Activated T-cell treated with anti-CD3 and anti-CD28 coated beads, Interleukin-2, amount 50 U/mL, for 1 hour (primary cell): Measurements from ENCODE around the gene RBM28.
"Not testable (repeated sequence)": the region's sequence is repeated elsewhere in the genome, so short reads cannot be mapped to it uniquely, and the experiment has no call there.

ENCODE experiments used
- DNase-seq: peaks from one replicate; pipeline ENCODE4 v3.0.0-alpha.2; 2020

The RBM28 gene

DNA sequence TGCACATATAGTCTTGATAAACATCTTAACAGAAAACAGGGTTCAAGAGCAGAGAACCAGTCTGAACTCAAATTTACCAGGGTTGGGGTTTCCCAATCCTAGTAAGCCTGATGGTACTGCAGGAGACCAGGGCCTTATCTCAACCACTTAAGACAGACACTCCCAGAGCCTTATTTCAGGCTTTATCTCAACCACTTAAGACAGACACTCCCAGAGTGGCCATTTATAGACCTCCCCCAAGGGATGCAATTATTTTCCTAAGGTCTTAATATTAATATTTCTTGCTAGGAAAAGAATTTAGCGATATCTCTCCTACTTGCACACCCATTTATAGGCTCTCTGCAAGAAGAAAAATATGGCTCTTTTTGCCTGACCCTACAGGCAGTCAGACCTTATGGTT is 63.3 kb downstream of the RBM28 start:
- DNase-seq, result not testable (repeated sequence)

DNA sequence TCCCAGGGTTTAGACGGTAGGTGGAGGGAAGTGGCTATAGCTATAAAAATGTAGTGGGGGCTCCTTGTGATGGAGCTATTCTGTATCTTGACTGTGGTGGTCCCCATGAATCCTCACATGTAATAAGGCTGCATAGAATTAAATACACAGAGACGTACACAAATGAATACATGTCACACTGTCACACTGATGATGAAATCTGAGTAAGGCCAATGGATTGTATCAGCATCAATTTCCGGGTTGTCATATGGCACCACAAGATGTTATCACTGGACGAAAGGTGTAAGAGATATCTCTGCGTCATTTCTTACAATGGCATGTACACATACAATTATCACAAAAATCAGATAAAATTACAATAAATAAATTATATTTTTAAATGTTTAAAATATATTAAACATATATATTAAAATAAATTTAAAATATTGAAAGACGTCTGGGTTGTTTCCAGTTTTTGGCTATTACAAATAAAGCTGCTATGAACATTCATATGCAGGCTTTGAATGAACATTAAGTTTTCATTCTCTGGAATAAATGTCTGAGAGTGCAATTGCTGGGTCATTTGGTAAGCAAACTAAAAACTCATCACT is 64.5 kb downstream of the RBM28 start:
- DNase-seq, result no peak

DNA sequence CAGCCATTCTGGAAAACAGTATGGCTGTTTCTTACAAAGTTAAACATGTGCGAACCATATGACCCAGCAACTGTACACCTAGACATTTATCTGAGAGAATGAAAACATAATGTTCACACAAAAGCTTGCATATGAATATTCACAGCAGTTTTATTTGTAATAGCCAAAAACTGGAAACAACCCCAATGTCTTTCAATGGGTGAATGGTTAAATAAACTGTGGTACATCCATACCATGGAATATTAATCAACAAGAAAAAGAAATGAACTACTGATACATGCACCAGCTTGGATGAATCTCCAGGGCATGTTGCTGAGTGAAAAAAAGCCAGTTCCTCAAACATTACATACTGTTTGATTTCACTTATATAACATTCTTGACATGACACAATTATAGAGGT is 65.3 kb downstream of the RBM28 start:
- no peak for DNase-seq

DNA sequence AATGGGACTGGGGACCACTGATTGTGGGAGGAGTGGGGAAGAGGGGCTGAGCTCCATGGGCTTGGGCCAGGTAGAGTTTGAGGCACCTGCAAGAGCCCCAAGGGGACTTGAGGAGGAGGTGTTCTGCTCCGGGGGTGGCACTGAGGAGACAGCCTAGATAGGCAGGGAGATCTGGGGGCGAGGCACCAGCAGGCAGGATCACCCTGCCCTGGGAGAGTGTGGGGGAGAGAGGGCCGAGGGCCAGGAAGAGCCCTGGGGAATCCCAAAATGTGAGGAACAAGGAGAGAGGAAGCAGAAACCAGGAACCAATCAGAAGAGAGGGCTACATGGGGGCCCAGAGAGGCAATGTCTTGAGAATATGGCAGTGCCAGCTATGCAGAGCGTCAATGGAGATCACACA is 68.0 kb downstream of the RBM28 start:
- DNase-seq, result no peak

DNA sequence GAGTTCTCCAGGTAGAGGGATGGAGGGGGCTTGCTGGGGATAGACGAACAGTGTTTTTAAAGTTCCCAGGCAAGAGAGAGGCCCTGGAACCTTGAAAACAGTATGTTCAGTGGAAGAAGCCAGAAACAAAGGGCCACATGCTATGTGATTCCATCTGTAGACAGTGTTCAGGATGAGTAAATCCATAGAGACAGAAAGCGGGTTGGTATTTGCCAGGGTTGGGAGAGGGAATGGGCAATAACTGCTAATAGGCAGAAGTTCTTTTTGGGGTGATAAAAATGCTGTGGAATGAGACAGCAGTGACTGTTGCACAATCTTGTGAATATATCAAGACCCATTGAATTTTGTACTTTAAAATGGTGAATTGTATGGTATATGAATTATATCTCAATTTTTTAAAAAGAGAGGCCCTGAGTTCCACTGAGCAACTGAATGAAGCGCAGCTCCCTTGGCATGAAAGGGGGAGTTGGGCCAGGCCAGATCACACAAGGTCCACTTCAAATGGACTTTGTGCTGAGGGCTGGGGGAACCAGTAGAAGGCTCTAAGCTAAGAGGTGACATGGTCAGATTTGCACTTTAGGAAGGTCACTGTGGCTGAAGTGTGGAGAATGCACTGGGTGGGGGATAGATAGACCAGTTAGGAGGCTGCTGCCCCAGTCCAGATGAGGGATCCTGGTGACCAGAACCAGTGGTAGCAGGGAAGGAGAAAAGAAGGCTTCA is 68.7 kb downstream of the RBM28 start:
- no peak for DNase-seq

DNA sequence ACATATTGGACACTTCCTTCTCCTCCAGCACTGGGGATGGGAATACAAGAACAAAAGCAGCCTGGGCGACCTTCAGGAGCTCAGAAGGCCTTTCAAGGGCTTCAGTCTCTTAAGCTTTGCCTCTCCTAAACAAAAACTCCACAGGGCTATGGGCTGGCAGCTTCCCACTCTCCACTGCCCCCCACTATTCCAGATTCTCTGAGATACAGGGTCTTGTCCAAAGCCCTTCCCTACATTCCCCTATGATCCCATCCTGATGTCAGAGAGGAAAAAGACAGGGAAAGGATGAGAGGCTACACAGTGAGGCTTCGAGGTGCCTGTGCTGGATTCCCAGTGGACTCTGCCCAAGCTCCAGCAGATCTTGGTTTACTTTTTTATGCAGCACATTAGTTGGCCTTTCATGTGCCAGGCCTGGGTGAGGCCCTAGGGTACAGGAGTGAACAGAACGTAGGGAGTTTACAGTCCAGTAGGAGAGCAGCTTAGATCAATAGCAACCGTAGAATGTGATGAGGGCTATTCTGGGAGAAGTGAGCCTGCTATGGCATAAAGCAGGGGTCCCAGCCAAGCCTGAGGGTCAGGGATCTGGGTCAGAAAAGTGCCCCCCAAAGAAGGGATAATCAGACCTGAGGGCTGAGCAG is 69.3 kb downstream of the RBM28 start:
- no peak for DNase-seq

DNA sequence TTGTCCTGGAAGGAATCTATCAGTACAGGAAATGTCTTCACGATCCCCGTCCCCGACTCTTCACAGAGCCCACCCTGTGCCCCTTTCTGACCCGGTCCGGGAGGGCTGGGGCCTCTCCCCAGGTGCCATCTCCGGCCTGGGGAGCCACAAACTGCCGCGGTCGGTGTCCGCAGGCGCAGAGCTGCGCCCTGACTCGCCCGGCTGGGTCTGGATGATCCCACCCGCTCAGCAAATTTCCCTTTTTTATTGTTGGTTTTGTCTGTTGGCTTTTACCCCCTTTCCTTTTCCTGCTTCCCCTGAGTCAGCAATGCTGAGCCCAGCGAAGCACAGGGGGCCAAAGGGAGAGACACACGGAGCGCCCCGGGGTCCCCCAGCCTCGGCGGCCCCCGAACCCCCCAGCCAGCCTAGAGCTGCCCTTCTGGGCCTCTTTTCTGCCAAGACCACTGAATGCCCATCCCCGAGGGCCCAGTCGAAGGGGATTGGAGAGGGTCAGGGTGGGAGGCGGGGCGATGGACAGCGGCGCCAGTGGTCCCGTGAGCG is 71.7 kb downstream of the RBM28 start:
- no peak for DNase-seq

DNA sequence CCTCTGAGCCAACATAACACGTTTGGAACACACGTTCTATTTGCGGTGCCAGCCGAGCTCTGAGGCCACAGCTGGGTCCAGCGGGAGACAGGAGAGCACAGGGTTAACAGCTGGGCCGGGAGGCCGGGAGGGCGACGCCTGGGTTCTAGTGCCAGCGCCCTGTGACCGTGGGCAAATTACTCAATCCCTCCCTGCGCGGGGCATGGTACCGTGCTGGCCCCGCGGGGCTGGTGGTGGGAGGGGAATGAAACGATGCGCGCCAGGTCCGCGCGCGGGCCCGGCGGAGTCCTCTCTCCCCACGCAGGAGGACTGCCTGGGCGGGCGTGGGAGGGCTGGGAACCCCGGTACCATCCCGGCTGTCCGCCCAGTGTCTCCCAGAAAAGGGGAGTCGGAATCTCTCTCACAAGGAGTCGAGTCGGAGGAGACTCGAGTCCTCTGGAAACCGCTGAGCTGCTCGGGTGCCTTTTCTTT is 72.2 kb downstream of the RBM28 start:
- no peak for DNase-seq

DNA sequence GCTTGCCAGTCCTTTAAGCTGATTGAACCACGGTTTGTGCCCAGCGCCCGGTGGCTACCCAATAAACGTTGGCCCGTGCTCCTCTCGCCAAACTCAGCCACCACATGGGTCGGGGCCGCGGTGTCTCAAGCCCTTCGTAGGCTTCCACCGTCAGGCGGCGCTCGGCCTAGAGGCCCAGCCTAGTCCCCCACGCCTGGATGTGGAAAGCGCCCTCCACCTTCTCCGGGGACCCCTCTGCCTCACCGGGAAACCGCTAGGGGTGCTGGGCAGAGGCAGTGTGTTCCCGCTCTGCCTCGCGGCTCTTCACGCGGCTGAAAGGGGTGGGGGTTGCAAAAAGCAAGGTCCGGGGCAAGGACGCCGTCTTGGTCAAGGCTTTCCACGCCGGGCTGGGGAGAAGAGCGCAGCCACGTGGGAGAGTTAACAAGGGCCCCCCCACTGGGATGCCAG is 72.9 kb downstream of the RBM28 start:
- DNase-seq, result no peak

DNA sequence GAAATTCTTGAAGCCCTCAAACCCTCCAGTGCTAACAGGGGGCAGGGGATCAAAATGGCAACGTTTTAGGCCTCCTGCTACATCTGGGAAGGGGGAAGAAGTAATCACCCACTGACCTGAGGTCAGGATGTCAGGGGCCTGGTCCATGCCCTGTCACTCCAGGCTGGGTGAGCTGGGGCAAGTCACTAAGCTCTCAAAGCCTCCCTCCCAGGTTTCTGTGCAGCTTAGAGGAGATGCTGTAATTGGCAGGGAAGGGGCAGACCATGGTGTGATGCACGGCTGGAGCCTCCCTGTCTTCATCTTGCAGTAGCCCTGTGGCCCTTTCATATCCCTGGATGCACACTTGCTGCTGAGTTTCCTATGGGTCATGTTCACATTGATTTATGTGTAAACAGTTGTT is 75.5 kb downstream of the RBM28 start:
- no peak for DNase-seq

DNA sequence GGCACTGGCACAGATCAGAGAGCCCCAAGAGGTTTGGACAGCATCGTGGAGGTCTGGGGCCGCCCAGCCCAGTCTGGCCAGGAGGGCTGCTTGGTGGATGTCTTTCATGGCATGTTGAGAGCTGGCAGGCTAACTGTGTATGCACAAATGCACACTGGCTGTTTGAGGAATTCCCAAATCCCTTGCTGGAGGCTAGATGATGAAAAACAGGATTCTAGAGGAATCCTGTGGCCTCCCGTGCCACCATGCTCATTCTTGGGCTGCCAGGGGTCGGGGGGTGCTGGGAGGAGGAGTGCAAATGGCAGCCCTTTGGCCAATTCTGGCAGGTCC is 76.1 kb downstream of the RBM28 start:
- no peak for DNase-seq

DNA sequence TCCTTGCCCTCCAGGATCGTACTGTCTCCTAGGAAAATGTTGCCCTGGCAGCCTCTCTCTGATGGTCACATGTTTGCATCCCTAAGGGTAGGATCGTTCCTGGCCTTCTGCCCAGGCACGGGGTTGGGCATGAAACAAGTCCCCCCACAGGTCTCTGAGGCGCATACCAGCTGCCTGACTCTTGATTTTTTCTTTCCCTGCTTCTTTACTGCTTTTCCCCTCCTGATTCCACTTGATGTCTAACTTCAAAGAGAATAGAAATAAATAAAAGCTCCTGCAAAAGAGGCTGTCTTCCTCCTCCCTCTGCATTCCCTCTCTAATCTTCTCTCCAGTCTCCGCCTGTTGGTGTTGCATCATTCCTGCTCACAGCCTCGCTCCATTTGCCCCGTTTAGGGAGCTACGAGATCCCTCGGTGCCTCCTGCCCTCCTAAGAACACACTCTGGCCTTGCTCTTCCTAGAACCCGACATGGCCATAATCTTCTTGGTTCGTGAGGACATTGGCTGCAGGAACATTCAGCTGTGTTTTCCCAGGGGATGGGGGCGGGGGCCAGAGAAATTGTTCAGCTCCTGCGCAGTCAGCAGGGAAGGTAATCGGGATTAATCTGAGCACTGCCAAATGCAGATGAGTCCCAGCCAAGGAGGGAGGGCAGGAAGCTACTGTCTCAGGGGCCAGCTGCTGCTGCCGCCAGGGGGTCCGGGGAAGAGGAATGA is 76.7 kb downstream of the RBM28 start:
- DNase-seq, result no peak

DNA sequence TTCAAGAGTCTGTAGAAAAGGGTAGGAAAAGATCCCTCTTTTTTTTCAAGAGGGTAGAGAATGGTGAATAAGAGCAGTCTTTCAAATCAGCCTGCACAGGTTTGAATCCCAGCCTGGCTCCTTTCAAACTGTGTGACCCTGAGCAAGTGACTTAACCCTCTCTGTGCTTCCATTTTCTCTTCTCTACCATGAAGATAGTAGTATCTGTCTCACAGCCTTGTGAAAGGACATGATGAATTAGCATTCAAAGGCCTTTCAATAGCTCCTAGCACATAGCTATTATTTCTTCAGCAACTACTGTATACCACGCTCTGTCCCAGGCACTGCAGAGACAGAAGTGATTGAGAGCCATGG is 77.2 kb downstream of the RBM28 start:
- no peak for DNase-seq

DNA sequence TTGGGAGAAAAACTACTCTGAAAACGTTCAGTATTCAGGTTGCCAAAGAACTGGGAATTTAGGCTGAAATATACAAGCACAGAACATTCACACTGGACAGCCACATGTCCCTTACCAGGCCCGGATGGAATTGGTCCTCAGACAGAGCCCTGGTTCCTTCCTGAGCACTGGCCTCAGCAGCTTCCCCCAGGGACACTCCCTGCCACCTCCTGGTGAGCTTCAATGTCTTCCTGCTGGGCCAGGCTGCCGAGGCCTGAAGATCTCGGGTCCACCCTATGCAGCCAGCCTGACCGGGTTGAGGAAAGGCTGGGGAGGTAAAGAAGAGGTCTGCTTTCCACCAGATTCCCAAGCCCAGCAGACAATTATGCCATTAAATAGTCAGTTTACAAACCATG is 77.8 kb downstream of the RBM28 start:
- no peak for DNase-seq

DNA sequence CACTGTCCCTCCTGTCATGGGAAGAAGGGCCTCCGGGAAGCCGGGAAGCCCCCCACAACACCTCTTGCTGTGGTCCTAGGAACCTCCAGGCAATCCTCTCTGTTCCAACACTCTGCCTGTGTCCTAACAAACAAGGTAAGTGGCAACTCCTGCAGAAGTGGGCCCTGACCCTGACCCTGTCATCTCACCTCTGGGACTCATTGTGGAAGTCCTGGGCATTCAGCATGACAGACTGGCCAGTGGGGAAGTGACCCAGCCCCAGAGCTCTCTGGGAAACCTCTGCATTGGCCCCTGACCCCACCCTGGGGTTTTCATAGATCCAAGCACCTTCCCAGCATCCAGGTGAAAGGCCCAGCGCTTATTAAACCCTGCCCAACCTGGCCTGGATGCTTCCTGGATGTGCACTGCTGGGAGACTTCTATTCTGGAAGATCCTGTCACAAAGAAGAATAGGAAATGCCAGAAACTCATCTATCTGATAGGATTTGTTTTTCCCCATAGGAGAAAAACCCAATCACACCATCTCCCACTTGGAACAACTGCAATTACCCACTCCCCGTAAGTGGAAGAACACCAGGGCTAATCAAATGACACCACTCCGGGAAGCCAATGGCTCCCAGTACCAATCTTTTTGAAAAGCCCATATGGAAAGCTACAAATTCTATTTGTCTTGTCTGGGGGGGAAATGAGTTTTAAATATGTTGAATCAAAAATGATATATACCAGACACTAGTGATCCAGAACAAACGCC is 78.4 kb downstream of the RBM28 start:
- no peak for DNase-seq

DNA sequence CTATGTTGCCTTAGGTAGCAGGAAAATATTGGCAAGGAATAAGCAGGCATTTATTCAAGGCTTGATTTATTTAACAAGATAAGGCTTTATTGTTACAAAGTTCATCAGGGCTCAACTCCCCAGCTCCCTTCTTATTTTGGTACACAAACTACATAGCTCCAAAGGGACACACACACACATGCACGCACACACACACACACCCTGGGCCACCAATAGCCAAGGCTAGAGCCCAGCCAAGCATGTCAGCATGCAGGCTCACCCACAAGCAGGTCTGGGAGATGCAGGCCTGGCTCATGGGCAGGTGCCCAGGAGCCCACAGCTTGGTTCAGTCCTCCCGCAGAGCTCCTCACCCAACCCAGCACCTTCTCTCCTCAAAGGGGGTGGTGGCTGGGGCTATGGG is 79.2 kb downstream of the RBM28 start:
- DNase-seq, result no peak

DNA sequence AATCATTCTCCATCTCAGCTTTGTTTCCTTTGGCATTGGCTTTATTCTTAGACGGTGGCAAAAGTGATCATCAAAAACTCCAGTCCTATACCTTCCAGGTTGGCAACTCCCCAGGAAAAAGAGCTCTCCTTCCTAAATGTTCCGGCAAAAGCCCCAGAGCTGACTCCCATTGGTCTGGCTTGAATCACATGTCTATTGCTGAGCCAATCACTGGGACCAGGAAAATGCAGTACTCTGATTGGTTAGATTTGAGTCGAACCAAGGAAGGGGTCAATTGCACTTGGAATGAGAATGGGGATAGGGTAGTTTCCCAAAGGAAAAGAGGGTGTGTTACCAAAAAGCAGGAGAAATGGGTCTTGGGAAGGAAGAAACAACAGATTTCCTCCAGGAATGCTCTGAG is 80.3 kb downstream of the RBM28 start:
- DNase-seq, result no peak

DNA sequence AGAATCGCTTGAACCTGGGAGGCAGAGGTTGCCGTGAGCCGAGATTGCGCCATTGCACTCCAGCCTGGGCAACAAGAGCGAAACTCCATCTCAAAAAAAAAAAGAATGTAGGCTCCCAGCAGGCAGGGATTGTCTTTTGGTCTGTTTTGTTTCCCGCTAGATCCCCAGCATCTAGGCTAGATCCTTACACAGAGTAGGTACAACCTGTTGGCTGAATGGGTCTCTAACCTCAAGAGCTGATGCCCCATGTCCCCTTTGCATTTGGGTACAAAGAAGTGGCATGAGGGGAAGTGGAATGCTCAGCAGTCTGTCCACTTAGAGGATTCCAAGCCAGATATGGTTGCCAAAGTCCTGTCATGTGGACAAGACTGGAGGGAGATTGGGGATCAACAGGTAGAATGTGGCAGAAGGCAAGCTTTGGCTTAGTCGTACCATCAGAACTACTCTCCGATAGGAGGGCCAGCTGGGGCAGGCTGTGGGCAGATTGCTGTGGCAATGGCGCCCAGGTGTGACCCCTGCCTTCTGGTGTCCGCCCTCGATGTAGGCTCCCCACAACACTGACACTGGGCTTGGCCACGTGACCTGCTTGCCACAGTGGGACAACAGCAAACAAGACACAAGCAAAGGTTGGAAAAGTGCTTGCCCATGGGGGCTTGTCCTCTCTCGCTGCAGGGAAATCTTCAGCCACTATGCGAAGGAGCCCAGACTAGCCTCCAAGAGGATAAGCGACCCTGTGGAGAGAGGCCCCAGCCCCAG is 81.3 kb downstream of the RBM28 start:
- no peak for DNase-seq

DNA sequence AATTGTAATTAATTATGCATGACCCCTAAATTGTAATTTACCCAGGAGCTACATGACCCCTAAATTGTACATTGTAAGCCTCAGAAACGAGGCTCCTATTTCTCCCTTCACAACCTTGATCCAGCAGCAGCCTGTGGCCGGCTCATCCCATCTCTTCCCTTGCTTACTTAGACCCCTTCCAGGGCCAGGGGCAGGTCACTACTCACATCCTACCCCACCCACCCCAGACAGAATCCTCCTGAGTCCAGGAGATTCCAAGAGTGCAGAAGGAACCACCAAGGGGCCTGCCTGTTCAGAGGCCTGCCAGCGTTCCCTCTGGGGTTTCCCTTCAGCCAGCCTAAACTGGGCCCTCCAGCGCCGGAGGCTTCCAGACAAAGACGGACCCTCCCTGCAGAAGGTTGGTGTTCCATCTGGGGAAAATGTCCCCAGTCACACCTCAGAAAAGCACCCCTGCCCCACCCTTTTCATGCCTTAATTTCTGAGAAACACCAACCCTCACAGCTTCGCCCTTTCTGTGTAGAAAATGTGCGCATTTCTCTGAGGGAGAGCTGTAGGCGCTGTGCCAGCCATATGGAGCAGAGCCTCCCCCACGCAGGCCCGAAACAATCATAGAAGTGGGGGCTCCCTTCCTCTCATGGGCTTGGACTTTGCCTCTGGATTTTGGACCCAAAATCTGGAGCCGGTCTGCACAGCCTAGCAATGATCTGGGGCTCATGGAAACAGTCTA is 83.5 kb downstream of the RBM28 start:
- DNase-seq, result no peak

DNA sequence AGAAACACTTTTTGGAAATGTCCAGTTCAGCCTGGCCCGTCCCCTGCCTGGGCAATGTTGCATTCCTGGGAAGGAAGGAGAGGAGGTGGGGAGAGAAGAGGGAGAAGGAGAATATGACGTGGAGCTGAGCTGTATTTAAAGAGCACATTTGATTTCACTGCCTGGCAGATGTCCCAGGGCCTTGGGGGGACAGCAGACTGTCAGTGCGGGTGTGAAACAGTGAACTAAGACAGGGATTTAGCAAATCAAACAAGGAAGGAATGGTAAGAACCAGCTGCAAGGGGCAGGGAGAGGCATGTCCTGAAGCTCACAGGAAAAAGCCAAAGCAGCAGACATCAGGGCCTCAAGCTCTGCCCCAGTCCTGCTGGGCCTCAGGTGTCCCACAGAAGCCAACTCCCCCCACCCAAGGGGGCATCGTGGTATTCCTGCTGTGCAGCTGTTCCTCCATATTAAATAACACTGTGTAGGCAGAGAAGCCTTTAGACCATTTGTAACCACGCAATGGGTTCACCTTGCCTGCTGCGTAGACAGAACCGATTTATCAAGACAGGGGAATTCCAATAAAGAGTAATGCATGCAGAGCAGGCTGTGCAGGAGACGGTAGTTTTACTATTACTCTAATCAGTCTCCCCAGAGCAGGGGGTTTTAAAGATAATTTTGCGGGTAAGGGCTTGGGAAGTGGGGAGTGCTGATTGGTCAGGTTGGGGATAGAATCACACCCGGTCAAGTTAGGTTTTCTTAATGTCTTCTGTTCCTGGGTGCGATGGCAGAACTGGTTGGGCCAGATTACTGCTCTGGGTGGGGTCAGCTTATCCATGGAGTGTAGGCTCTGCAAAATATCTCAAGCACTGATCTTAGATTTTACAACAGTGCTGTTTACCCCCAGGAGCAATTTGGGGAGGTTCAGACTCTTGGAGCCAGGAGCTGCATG is 84.3 kb downstream of the RBM28 start:
- no peak for DNase-seq
